Measurements from ENCODE around the gene MARS1. TPM values are rescaled to one million over a fixed set of nuclear protein-coding genes. Genes with fewer than 3 reads are reported as not detected.

MARS1 gene
- total RNA-seq, 1 donor from 2014 or later = 78.0 TPM

DNA sequence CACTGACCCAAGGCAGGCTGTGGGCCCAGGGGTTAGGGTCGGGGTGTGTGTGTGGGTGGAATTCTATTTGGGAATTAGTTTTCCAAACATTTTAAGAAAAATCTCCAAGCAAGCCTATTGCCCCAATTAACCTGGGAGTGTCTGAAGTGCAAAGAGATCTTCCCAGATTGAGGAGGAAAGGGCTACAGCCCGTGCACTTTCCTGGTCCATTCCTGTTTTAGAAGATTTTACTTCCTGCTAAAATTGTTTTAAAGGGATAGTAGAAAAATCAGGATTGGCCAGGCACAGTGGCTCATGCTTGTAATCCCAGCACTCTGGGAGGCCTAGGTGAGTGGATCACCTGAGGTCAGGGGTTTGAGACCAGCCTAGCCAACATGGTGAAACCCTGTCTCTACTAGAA, 53.8 kb downstream of the MARS1 start:
- H3K36me3 ChIP-seq = peaks cover 0 to 43% of the 10 kb centered on the region in 2 donors
- H3K9me3 ChIP-seq = no peaks in the 10 kb centered on the region
- H3K27me3 ChIP-seq = no peaks in the 10 kb centered on the region
- H3K27ac ChIP-seq = no peak overlapping the region
- intact Hi-C loops (cut with DNase I) = no loop called here
- H3K4me1 ChIP-seq = peaks cover 3 to 13% of the 10 kb centered on the region in 2 donors
- no peak for DNase-seq (ENCODE audit: low spot score in 2 of 2)
- no peak overlapping the region for H3K4me3 ChIP-seq
- TF ChIP-seq, protein P1, sequence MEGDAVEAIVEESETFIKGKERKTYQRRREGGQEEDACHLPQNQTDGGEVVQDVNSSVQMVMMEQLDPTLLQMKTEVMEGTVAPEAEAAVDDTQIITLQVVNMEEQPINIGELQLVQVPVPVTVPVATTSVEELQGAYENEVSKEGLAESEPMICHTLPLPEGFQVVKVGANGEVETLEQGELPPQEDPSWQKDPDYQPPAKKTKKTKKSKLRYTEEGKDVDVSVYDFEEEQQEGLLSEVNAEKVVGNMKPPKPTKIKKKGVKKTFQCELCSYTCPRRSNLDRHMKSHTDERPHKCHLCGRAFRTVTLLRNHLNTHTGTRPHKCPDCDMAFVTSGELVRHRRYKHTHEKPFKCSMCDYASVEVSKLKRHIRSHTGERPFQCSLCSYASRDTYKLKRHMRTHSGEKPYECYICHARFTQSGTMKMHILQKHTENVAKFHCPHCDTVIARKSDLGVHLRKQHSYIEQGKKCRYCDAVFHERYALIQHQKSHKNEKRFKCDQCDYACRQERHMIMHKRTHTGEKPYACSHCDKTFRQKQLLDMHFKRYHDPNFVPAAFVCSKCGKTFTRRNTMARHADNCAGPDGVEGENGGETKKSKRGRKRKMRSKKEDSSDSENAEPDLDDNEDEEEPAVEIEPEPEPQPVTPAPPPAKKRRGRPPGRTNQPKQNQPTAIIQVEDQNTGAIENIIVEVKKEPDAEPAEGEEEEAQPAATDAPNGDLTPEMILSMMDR (IDR thresholded peaks at IDR 0.05) = no peak

DNA sequence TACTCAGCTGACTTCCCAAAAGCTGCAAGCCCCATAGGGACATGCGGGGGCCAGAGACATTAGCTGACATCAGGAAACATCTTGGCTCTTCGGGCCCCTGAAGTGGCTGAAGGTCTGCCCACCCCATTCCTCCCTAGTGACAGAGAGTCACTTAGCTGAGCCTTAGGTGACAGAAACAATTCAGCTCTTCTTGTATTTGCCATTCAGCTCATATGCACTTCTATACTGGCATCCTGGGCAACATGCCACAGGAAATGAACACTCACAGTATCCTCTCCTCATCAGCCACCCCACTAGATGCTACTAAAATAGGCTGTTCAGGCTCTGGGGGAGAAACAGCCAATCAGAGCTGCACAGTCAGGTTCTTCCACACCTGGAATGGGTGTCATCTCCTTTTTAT, 55.7 kb downstream of the MARS1 start:
- Histone ChIP-seq H3K9me3 (no peaks in the 10 kb centered on the region), H3K27ac (no peak overlapping the region)
- intact Hi-C loops (cut with DNase I) = no loop called here

DNA sequence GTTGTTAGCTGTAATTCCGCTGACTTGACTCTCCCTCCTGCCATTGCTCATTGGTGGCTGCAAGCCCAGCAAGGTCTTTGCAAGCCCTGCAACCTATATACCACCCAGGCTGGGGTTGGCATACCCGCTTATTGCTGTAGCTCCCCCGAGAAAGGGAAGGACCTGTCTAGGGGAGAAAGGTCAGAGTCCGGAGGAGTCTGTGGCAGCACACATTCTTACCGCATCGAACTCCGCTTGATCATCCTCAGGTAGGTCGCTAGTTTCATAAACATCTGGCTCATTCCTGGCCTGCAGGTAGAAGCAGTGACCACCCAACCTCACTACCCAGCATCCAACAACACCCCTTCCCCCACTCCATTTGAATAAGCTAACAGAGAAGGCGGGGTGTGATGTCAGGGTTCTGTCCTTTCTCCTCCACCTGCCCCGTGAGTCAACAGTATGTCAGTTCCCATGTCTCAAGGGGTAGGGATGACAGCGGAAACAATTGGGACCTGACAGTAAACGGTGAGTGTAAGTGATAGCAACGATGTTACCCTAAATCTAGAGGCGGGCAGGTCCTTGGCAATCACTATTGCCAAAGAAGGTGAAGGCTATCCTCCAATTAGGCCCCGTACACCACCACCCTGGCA, 58.1 kb downstream of the MARS1 start:
- no peaks in the 10 kb centered on the region for H3K27me3 ChIP-seq
- peak overlapping the region; percentile 97 to 98 for H3K4me3 ChIP-seq
- TF ChIP-seq, protein P1 (IDR thresholded peaks at IDR 0.05) = no peak
- peaks cover 3 to 17% of the 10 kb centered on the region in 2 donors for H3K4me1 ChIP-seq
- H3K9me3 ChIP-seq = no peaks in the 10 kb centered on the region
- DNase-seq (ENCODE audit: low spot score in 2 of 2) = no peak
- peaks cover 0 to 13% of the 10 kb centered on the region in 2 donors for H3K36me3 ChIP-seq
- H3K27ac ChIP-seq = peak overlapping the region; percentile 88 to 92
- intact Hi-C loops (cut with DNase I) = no loop called here

More for the DNA sequence above, 55.7 kb downstream of the MARS1 start:
- TF ChIP-seq, protein P1 (IDR thresholded peaks at IDR 0.05) = no peak
- H3K27me3 ChIP-seq = no peaks in the 10 kb centered on the region
- no peak for DNase-seq (ENCODE audit: low spot score in 2 of 2)
- peaks cover 3 to 13% of the 10 kb centered on the region in 2 donors for H3K4me1 ChIP-seq
- peaks cover 0 to 30% of the 10 kb centered on the region in 2 donors for H3K36me3 ChIP-seq
- no peak overlapping the region for H3K4me3 ChIP-seq

DNA sequence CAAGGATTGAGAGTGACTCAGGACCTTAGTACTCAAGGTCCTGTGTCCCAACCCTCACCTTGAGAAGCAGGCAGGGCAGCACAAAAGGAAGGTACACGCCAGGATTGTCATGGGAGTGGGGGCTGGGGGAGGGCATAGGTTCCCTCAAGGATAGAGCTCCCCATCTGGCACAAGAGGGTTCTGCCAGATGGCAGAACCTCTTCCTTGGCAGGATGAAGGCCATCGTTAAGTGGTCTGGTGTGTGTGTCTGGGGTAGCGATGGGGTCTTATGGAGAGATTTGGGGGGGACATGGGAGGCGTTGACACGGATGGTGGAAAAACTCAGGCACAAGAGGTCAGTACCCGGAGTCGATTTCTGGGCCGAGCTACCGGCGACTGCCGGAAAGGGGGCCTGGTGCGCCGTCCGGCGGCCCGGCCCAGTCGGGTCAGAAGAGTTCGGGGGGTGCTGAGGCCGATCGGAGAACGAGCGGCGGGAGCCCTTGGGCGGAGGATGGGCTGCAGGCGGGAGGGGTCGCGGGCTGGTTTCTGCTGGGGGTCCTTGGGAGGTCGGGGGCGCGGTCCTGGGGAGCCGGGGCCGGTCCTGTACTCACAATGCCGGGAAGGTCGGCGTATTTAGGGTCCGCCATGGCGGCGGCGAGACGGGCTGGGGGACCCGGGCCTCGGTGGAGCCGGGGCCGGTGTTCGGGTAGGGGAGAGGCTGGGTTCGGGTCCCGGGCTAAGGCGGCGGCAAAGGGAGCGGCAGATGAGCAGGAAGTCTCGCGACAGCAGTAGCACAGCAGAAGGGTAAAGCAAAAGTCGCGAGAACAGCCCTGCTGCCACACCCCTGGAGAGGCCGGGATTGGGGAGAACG, 58.8 kb downstream of the MARS1 start, which contains the start of gene DCTN2:
TSS of gene DCTN2 (minus strand) at position 755 of the 850 bp plus-strand sequence. CDS start at position 626, 129 bp downstream.
- peaks cover 0 to 11% of the 10 kb centered on the region in 2 donors for H3K36me3 ChIP-seq
- no peaks in the 10 kb centered on the region for H3K27me3 ChIP-seq
- no peaks in the 10 kb centered on the region for H3K9me3 ChIP-seq
- TF ChIP-seq, protein P1 (IDR thresholded peaks at IDR 0.05) = no peak
- peak within 1 kb of the TSS; percentile 88 to 92 for H3K27ac ChIP-seq
- intact Hi-C loops (cut with DNase I) = loop anchor here (1.0 kb wide), 1 partner anchor 24 kb away; the partner anchor contains the start of gene MBD6
- DNase-seq (ENCODE audit: low spot score in 2 of 2) = peak; percentile 94 to 98
- peaks cover 3 to 17% of the 10 kb centered on the region in 2 donors for H3K4me1 ChIP-seq
- H3K4me3 ChIP-seq = peak within 1 kb of the TSS; percentile 97 to 98

DNA sequence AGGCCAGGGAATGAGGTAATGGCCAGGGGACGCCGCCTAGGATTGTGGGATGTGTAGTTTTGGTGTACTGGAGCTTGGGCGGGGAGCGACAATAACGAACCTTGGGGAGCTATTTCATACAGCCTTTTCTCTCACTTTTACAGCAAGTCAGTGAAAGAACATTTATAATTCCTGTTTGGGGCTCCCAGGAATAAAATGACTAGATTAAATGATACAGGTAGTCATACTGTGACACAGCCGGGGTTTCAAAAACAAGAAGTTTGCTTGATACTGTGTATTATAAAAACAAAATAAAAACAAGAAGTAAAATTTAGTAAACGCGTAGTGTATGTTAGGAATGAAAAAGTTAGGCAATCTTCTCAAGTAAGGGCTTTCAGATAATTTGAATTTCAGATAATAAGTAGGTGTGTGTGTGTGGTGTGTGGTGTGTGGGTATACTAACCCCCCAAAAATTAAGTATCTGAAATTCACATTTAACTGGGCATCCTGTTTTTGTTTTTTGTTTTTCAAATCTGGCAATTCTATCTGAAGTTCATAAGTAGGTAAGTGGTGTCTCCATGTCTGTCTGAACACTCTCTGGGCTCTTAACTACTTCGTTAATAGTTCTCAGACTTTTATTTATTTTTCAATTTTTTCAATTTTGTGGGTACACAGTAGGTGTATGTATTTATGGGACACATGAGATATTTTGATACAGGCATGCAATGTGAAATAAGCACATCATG, 59.6 kb downstream of the MARS1 start:
- no peak for DNase-seq (ENCODE audit: low spot score in 2 of 2)
- H3K9me3 ChIP-seq = no peaks in the 10 kb centered on the region
- H3K36me3 ChIP-seq = peaks cover 0 to 4% of the 10 kb centered on the region in 2 donors
- peak overlapping the region in 1 of 2 donors; percentile 92 for H3K27ac ChIP-seq
- TF ChIP-seq, protein P1 (IDR thresholded peaks at IDR 0.05) = no peak
- intact Hi-C loops (cut with DNase I) = loop anchor here (1.0 kb wide), 1 partner anchor 25 kb away; the partner anchor contains the start of gene MBD6
- H3K4me1 ChIP-seq = peaks cover 3 to 17% of the 10 kb centered on the region in 2 donors
- peak overlapping the region; percentile 97 to 98 for H3K4me3 ChIP-seq
- H3K27me3 ChIP-seq = no peaks in the 10 kb centered on the region
